CD4-positive, alpha-beta T cell treated with Interleukin-2 at 100 ng/mL for 4 hours (primary cell): Measurements from ENCODE around the gene TRAPPC11.
A peak's percentile ranks its signal among the peaks of the same experiment; 100 is the strongest.
"Not testable (repeated sequence)": the region's sequence is repeated elsewhere in the genome, so short reads cannot be mapped to it uniquely, and the experiment has no call there.

Source experiments
- DNase-seq: peaks from one replicate; pipeline ENCODE4 v3.0.0-alpha.2; 2020; ENCODE audit warnings: low spot score

TRAPPC11 gene

GRCh38 chr4:183659029-183659871 is at the start of gene TRAPPC11, which contains the start of gene RWDD4:
Gene TRAPPC11 (plus strand): TSS chr4:183659293. CDS start chr4:183663868, 4,575 bp downstream.
Gene RWDD4 (minus strand): TSS chr4:183659185. CDS start chr4:183658952, 233 bp downstream.
- DNase-seq: peak; percentile 97

GRCh38 chr4:183610033-183610432 is 49.1 kb upstream of the TRAPPC11 start:
- DNase-seq: no peak

GRCh38 chr4:183610613-183611012 is 48.5 kb upstream of the TRAPPC11 start:
- DNase-seq: no peak

- no peak for DNase-seq
Observed at GRCh38 chr4:183611210-183611830, 47.8 kb upstream of the TRAPPC11 start.

GRCh38 chr4:183612329-183613250 is 46.5 kb upstream of the TRAPPC11 start:
- DNase-seq: no peak

- DNase-seq: no peak
Observed at GRCh38 chr4:183617075-183617474, 42.0 kb upstream of the TRAPPC11 start.

- no peak for DNase-seq
Observed at GRCh38 chr4:183618681-183619080, 40.4 kb upstream of the TRAPPC11 start.

- no peak for DNase-seq
Observed at GRCh38 chr4:183620421-183620820, 38.7 kb upstream of the TRAPPC11 start.

GRCh38 chr4:183621875-183622274 is 37.2 kb upstream of the TRAPPC11 start:
- no peak for DNase-seq

- no peak for DNase-seq
Observed at GRCh38 chr4:183624548-183624947, 34.5 kb upstream of the TRAPPC11 start.

- no peak for DNase-seq
Observed at GRCh38 chr4:183626168-183626567, 32.9 kb upstream of the TRAPPC11 start.

- DNase-seq: not testable (repeated sequence)
Observed at GRCh38 chr4:183627286-183627685, 31.8 kb upstream of the TRAPPC11 start.

GRCh38 chr4:183627979-183628588 is 31.0 kb upstream of the TRAPPC11 start:
- no peak for DNase-seq

- no peak for DNase-seq
Observed at GRCh38 chr4:183631577-183632198, 27.4 kb upstream of the TRAPPC11 start.

- DNase-seq: no peak
Observed at GRCh38 chr4:183632689-183633088, 26.4 kb upstream of the TRAPPC11 start.

GRCh38 chr4:183633476-183634400 is 25.4 kb upstream of the TRAPPC11 start:
- no peak for DNase-seq

GRCh38 chr4:183635321-183635720 is 23.8 kb upstream of the TRAPPC11 start:
- DNase-seq: no peak

GRCh38 chr4:183635741-183636140 is 23.4 kb upstream of the TRAPPC11 start:
- no peak for DNase-seq

GRCh38 chr4:183636503-183636902 is 22.6 kb upstream of the TRAPPC11 start:
- no peak for DNase-seq

GRCh38 chr4:183636923-183637322 is 22.2 kb upstream of the TRAPPC11 start:
- no peak for DNase-seq
